Smooth muscle cell (in vitro differentiated cells): ENCODE measurements around the gene BARHL1. TPM values are rescaled to one million over a fixed set of nuclear protein-coding genes. Genes with fewer than 3 reads are reported as not detected.

Source experiments
- DNase-seq: peaks from one replicate; lab custom pipeline; 2025; ENCODE audit not compliant: unreplicated experiment; lab: John Stamatoyannopoulos, UW
- H2AFZ ChIP-seq: fragments of 200-600 bp; sonication (generic); 2 replicates; pipeline ENCODE4 v1.6.0; 2016; ENCODE audit warnings: antibody characterized with exemption, low read depth, mild to moderate bottlenecking
- H3F3A ChIP-seq: fragments of 200-600 bp; sonication (generic); 2 replicates; pipeline ENCODE4 v1.6.0; 2017; ENCODE audit warnings: antibody characterized with exemption, low read depth
- H3K27ac ChIP-seq: fragments of 200-600 bp; sonication (generic); 2 replicates; pipeline ENCODE4 v1.5.1; 2016; ENCODE audit warnings: low read depth, mild to moderate bottlenecking
- H3K27me3 ChIP-seq: fragments of 200-600 bp; sonication (generic); 2 replicates; pipeline ENCODE4 v1.6.1; 2016; ENCODE audit warnings: low read depth, mild to moderate bottlenecking
- H3K36me3 ChIP-seq: fragments of 200-600 bp; sonication (generic); 2 replicates; pipeline ENCODE4 v1.5.1; 2016; ENCODE audit warnings: low read depth
- H3K4me1 ChIP-seq: fragments of 200-600 bp; sonication (generic); 2 replicates; pipeline ENCODE4 v1.5.1; 2016; ENCODE audit warnings: low read depth
- H3K4me2 ChIP-seq: fragments of 200-600 bp; sonication (generic); 2 replicates; pipeline ENCODE4 v1.6.0; 2016; ENCODE audit warnings: mild to moderate bottlenecking
- H3K4me3 ChIP-seq: fragments of 200-600 bp; sonication (generic); 2 replicates; pipeline ENCODE4 v1.5.1; 2016; ENCODE audit warnings: mild to moderate bottlenecking
- H3K79me2 ChIP-seq: fragments of 200-600 bp; sonication (generic); 2 replicates; pipeline ENCODE4 v1.6.0; 2016; ENCODE audit warnings: low read depth, mild to moderate bottlenecking
- H3K9ac ChIP-seq: fragments of 200-600 bp; sonication (generic); 2 replicates; pipeline ENCODE4 v1.6.0; 2016; ENCODE audit warnings: low read depth
- H3K9me3 ChIP-seq: fragments of 200-600 bp; sonication (generic); replicated peaks from 2 replicates; pipeline ENCODE4 v1.5.1; 2016; ENCODE audit warnings: low read depth
- H4K20me1 ChIP-seq: fragments of 200-600 bp; sonication (generic); 2 replicates; pipeline ENCODE4 v1.6.0; 2016; ENCODE audit warnings: low read depth
- WGBS: methylation state at CpG from one replicate; pipeline ENCODE4 v1.1.7; 2016; ENCODE audit warnings: low lambda C conversion rate; 5-methylcytosine and 5-hydroxymethylcytosine counted together
- polyA plus RNA-seq: library from polyadenylated mRNA; unstranded; fragments of >200 nt; fragmentation: Nextera tagmentation; extraction: Ambion mirVana; gene quantifications from 2 replicates; pipeline ENCODE4 v1.2.1, GENCODE V29; 2016
- total RNA-seq: library from RNA; depleted of rRNA; stranded (reverse); fragments of >200 nt; gene quantifications from 2 replicates; pipeline ENCODE4 v1.2.3, GENCODE V29; 2014
- TF ChIP-seq, protein P1 (sequence below): fragments of 200-600 bp; sonication (generic); IDR thresholded peaks from 2 replicates; pipeline ENCODE4 v1.5.1; 2017; ENCODE audit warnings: borderline replicate concordance, mild to moderate bottlenecking, antibody characterized with exemption; ENCODE audit not compliant: insufficient read depth, poor library complexity, severe bottlenecking

The BARHL1 gene
- total and polyA plus RNA-seq, 2 experiments from 2014 or later, result 0.24 TPM; not detected in 1

DNA sequence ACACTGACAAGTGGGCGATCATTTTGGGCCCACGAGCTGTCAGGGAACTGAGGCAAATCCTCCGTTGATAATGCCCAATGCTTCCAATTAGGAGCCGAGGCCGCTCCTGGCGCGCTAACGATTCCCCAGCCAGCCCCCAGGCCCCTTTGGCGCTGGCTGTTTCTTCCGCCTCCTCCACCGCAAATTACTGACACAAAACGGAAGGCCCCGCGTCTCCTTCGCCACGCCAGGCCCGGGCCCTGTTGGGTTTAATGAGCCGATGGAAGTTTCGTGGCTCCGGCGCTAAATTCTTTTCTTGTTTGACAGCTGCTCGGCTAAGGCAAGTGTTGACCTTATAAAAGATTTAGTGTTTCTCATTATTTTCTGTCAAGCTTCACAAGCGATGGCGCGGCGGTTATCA lies 25.7 kb upstream of the BARHL1 start:
- no peak for DNase-seq

DNA sequence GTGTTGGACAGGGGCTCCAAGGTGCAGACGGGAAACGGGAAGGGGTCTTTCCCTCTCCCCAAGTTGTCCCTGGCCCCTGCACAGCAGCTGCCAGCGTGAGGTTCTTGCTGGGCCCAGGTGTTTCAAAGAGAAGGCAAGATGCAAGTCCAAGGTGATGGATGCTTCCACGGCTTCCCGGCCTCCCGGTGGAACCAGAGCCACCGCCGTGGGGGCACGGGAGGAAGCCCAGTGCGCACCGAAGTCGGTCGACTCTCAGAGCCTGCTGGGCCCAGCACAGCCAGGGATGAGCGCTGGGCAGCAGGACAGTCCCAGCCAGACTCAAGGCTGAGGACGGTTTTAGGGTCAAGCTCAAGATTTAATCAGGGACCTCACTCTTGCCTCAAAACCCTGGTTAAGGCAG lies 25.2 kb upstream of the BARHL1 start:
- DNase-seq, result no peak
- no peak overlapping the region for H2AFZ ChIP-seq
- no peak overlapping the region for H3K9ac ChIP-seq
- H3K27me3 ChIP-seq, result peaks cover 24% of the 10 kb centered on the region
- H4K20me1 ChIP-seq, result no peaks in the 10 kb centered on the region
- H3F3A ChIP-seq, result no peaks in the 10 kb centered on the region
- H3K36me3 ChIP-seq, result no peaks in the 10 kb centered on the region
- no peak overlapping the region for H3K27ac ChIP-seq
- TF ChIP-seq, protein P1, sequence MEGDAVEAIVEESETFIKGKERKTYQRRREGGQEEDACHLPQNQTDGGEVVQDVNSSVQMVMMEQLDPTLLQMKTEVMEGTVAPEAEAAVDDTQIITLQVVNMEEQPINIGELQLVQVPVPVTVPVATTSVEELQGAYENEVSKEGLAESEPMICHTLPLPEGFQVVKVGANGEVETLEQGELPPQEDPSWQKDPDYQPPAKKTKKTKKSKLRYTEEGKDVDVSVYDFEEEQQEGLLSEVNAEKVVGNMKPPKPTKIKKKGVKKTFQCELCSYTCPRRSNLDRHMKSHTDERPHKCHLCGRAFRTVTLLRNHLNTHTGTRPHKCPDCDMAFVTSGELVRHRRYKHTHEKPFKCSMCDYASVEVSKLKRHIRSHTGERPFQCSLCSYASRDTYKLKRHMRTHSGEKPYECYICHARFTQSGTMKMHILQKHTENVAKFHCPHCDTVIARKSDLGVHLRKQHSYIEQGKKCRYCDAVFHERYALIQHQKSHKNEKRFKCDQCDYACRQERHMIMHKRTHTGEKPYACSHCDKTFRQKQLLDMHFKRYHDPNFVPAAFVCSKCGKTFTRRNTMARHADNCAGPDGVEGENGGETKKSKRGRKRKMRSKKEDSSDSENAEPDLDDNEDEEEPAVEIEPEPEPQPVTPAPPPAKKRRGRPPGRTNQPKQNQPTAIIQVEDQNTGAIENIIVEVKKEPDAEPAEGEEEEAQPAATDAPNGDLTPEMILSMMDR, result no peak
- H3K4me2 ChIP-seq, result no peak overlapping the region
- no peaks in the 10 kb centered on the region for H3K79me2 ChIP-seq
- no peaks in the 10 kb centered on the region for H3K9me3 ChIP-seq
- peaks cover 18% of the 10 kb centered on the region for H3K4me1 ChIP-seq
- 94% methylated on average over 15 of the region's 15 CpGs for WGBS
- H3K4me3 ChIP-seq, result no peak overlapping the region

More for the DNA sequence above, 25.7 kb upstream of the BARHL1 start:
- H4K20me1 ChIP-seq, result no peaks in the 10 kb centered on the region
- H3K36me3 ChIP-seq, result no peaks in the 10 kb centered on the region
- 94% methylated on average over 26 of the region's 26 CpGs for WGBS
- no peaks in the 10 kb centered on the region for H3F3A ChIP-seq
- H3K4me3 ChIP-seq, result no peak overlapping the region
- H3K4me2 ChIP-seq, result no peak overlapping the region
- TF ChIP-seq, protein P1, result no peak
- H3K79me2 ChIP-seq, result no peaks in the 10 kb centered on the region
- H3K9ac ChIP-seq, result no peak overlapping the region
- no peak overlapping the region for H3K27ac ChIP-seq
- H3K4me1 ChIP-seq, result peaks cover 18% of the 10 kb centered on the region
- peaks cover 22% of the 10 kb centered on the region for H3K27me3 ChIP-seq
- H2AFZ ChIP-seq, result no peak overlapping the region
- H3K9me3 ChIP-seq, result no peaks in the 10 kb centered on the region

DNA sequence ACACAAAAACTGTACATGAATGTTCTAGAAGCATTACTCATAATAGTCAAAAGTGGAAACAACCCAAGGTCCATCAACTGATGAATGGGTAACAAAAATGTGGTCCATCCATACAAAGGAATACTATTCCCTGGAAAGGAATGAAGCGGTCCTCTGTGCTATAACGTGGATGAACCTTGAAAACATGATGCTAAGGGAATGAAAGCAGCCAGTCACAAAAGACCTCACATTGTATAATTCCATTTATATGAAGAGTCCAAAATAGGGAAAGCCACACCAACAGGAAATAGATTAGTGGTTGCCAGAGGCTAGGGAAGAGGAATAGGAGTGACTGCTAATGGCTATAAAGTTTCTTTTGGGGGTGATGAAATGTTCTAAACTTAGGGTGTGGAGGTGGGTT lies 22.7 kb upstream of the BARHL1 start:
- Histone ChIP-seq H3K27me3 (peaks cover 35% of the 10 kb centered on the region), H3K36me3 (no peaks in the 10 kb centered on the region), H4K20me1 (no peaks in the 10 kb centered on the region), H3K4me1 (peaks cover 18% of the 10 kb centered on the region), H3K4me3 (no peak overlapping the region), H3F3A (no peaks in the 10 kb centered on the region), H3K9me3 (no peaks in the 10 kb centered on the region), H3K27ac (no peak overlapping the region), H3K9ac (no peak overlapping the region), H3K4me2 (no peak overlapping the region), H2AFZ (no peak overlapping the region), H3K79me2 (no peaks in the 10 kb centered on the region)
- TF ChIP-seq, protein P1, result no peak
- 89% methylated on average over 2 of the region's 2 CpGs for WGBS
- DNase-seq, result no peak

DNA sequence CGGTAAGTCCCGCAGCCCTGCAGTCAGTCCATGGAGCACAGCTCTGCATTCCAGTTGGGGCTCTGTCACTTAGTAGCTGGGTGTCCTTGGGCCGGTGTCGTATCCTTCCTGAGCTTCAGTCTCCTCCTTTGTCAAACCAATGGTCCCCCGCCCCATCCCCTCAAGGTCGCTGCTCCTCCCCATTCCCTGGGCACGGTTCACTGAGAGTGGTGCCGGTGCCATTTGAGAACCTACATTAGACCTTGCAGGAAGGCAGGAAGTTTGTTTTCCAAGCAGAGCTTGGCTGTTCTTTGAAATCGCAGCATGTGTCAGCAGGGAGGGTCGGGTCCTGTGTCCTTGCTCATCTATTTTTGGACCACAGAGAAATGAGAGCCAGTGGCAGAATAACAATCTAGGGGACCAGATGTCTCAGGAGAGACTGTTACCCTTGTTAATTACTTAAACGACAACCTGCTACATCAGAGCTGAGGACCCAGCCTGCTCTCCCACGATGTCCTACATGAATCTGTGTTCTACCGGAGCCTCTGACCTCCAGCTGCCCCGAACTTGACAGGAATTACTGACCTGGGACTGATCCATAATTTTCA lies 21.7 kb upstream of the BARHL1 start:
- Histone ChIP-seq H3K27me3 (peaks cover 28% of the 10 kb centered on the region), H3K79me2 (no peaks in the 10 kb centered on the region), H3K4me1 (peaks cover 12% of the 10 kb centered on the region), H3K36me3 (no peaks in the 10 kb centered on the region), H3K4me3 (no peak overlapping the region), H4K20me1 (no peaks in the 10 kb centered on the region), H3K9ac (no peak overlapping the region), H2AFZ (no peak overlapping the region), H3F3A (no peaks in the 10 kb centered on the region), H3K9me3 (no peaks in the 10 kb centered on the region), H3K4me2 (no peak overlapping the region), H3K27ac (no peak overlapping the region)
- DNase-seq, result no peak
- TF ChIP-seq, protein P1, result no peak
- WGBS, result 79% methylated on average over 14 of the region's 14 CpGs
